Right cardiac atrium (tissue), 5 donors: ENCODE results near the gene TCAP. TPM values are rescaled to one million over a fixed set of nuclear protein-coding genes. Genes with fewer than 3 reads are reported as not detected.
A peak's percentile ranks its signal among the peaks of the same experiment; 100 is the strongest.

Source experiments
- ATAC-seq, 2 donors: fragments of 200-7000 bp; cut with Tn5 transposase; one replicate each; pipeline versions ENCODE4 v1.8.0 to v1.9.1; 2020; ENCODE audit warnings: moderate library complexity in 2 of 2, mild to moderate bottlenecking in 1 of 2
- DNase-seq, 3 donors: peaks; one replicate each; pipeline ENCODE4 v3.0.0-alpha.2; 2020
- H3K27ac ChIP-seq: one replicate; pipeline ENCODE4 v1.5.1; 2013; ENCODE audit warnings: mild to moderate bottlenecking, low read length, control low read depth, moderate library complexity
- H3K27me3 ChIP-seq: one replicate; pipeline ENCODE4 v1.6.1; 2013; ENCODE audit not compliant: control insufficient read depth, insufficient read depth
- H3K4me1 ChIP-seq: one replicate; pipeline ENCODE4 v1.6.1; 2013; ENCODE audit warnings: low read length; ENCODE audit not compliant: control insufficient read depth, insufficient read depth
- H3K4me3 ChIP-seq: one replicate; pipeline ENCODE4 v1.5.1; 2013; ENCODE audit warnings: low read length, control low read depth
- H3K9me3 ChIP-seq: one replicate; pipeline ENCODE4 v1.6.1; 2013; ENCODE audit warnings: low read length; ENCODE audit not compliant: control insufficient read depth
- WGBS: extraction: QIAGEN DNeasy Blood & Tissue Kit; methylation state at CpG from one replicate; pipeline ENCODE4 v1.1.7; 2013; 5-methylcytosine and 5-hydroxymethylcytosine counted together
- intact Hi-C, 4 donors: fragments of 100-400 bp; cut with DNase I; formaldehyde crosslinking; loops; one replicate each; pipeline versions ENCODE4 v1.11.0 to v1.14.0; 2022 to 2023
- polyA plus RNA-seq: library from polyadenylated mRNA; stranded (reverse); fragments of 200-250 nt; gene quantifications from one replicate; pipeline ENCODE4 v1.2.3, GENCODE V29; 2013
- total RNA-seq, 4 donors: library from RNA; stranded (reverse); fragmentation: NEBNext Ultra II Directional; extraction: Animal tissue kit (Norgen Biotek cat#: 25700); gene quantifications; one replicate each; pipeline ENCODE4 v1.2.1, GENCODE V29; 2021
- donor health status: healthy with polysubstance abuse.
- donor health status: DM: no; HTN: yes; CAD: no.
- donor health status: DM: no; HTN: no; CAD: no.
- donor health status: DM: no; HTN: yes; CAD: no; lungs with severe emphysema.
- donor health status: DM: yes; HTN: yes; CAD: no.

TCAP gene
- total and polyA plus RNA-seq, 5 donors, result 2,357 to 4,928 (median 3,533) TPM

GRCh38 chr17:39629898-39630297 is 35.3 kb upstream of the TCAP start:
- H3K27me3 ChIP-seq, result no peaks in the 10 kb centered on the region
- intact Hi-C loops, result loop anchor here in 1 of 4 donors (10.0 kb wide), 1 partner anchor 45 kb away; no protein-coding TSS in a partner anchor
- no peak overlapping the region for H3K4me3 ChIP-seq
- peaks cover 2% of the 10 kb centered on the region for H3K4me1 ChIP-seq
- no peak overlapping the region for H3K27ac ChIP-seq
- DNase-seq, result no peak
- H3K9me3 ChIP-seq, result no peaks in the 10 kb centered on the region
- ATAC-seq, result no peak
- WGBS, result 76% methylated on average over 12 of the region's 12 CpGs

- 42% methylated on average over 6 of the region's 6 CpGs for WGBS
- Histone ChIP-seq H3K4me3 (no peak overlapping the region), H3K4me1 (peaks cover 2% of the 10 kb centered on the region), H3K9me3 (no peaks in the 10 kb centered on the region), H3K27ac (no peak overlapping the region), H3K27me3 (no peaks in the 10 kb centered on the region)
- ATAC-seq, result no peak
- DNase-seq, result no peak
- intact Hi-C loops, result no loop called here
Measured at GRCh38 chr17:39631403-39631802, 33.7 kb upstream of the TCAP start.

- Histone ChIP-seq H3K4me3 (no peak overlapping the region), H3K9me3 (no peaks in the 10 kb centered on the region), H3K27ac (no peak overlapping the region), H3K27me3 (no peaks in the 10 kb centered on the region), H3K4me1 (peaks cover under 1% of the 10 kb centered on the region)
- DNase-seq, result no peak
- ATAC-seq, result peak in 1 of 2 donors; percentile 32
- WGBS, result 55% methylated on average over 13 of the region's 13 CpGs
- intact Hi-C loops, result no loop called here
Measured at GRCh38 chr17:39632153-39632941, 32.8 kb upstream of the TCAP start.

GRCh38 chr17:39633570-39634183 is 31.5 kb upstream of the TCAP start:
- intact Hi-C loops, result no loop called here
- Histone ChIP-seq H3K4me1 (peaks cover 5% of the 10 kb centered on the region), H3K27me3 (no peaks in the 10 kb centered on the region), H3K27ac (no peak overlapping the region), H3K4me3 (no peak overlapping the region), H3K9me3 (no peaks in the 10 kb centered on the region)
- ATAC-seq (no peak), DNase-seq (no peak)
- WGBS, result 67% methylated on average over 8 of the region's 8 CpGs

GRCh38 chr17:39634384-39634871 is 30.7 kb upstream of the TCAP start:
- WGBS, result 51% methylated on average over 2 of the region's 2 CpGs
- intact Hi-C loops, result no loop called here
- no peak for DNase-seq
- no peak for ATAC-seq
- Histone ChIP-seq H3K9me3 (no peaks in the 10 kb centered on the region), H3K4me3 (no peak overlapping the region), H3K27me3 (no peaks in the 10 kb centered on the region), H3K27ac (no peak overlapping the region), H3K4me1 (peaks cover 5% of the 10 kb centered on the region)

- Histone ChIP-seq H3K27me3 (no peaks in the 10 kb centered on the region), H3K27ac (no peak overlapping the region), H3K4me3 (no peak overlapping the region), H3K9me3 (no peaks in the 10 kb centered on the region), H3K4me1 (peaks cover 11% of the 10 kb centered on the region)
- 89% methylated on average over 8 of the region's 8 CpGs for WGBS
- no peak for ATAC-seq
- intact Hi-C loops, result no loop called here
- peak in 1 of 3 donors; percentile 71 for DNase-seq
Measured at GRCh38 chr17:39635614-39636176, 29.5 kb upstream of the TCAP start.

GRCh38 chr17:39636587-39636926 is 28.6 kb upstream of the TCAP start:
- H3K27me3 ChIP-seq, result no peaks in the 10 kb centered on the region
- H3K9me3 ChIP-seq, result no peaks in the 10 kb centered on the region
- H3K4me1 ChIP-seq, result peaks cover 16% of the 10 kb centered on the region
- H3K27ac ChIP-seq, result peak overlapping the region; percentile 80
- 22% methylated on average over 6 of the region's 6 CpGs for WGBS
- peak overlapping the region; percentile 70 for H3K4me3 ChIP-seq
- intact Hi-C loops, result no loop called here
- peak in 1 of 2 donors; percentile 1 for ATAC-seq
- DNase-seq, result no peak

- WGBS, result under 1% methylated on average over 69 of the region's 69 CpGs
- Histone ChIP-seq H3K27ac (peak within 1 kb of the TSS; percentile 80), H3K4me1 (peaks cover 16% of the 10 kb centered on the region), H3K9me3 (no peaks in the 10 kb centered on the region), H3K4me3 (peak within 1 kb of the TSS; percentile 70), H3K27me3 (no peaks in the 10 kb centered on the region)
- ATAC-seq, result peak; percentile 94 to 96
- intact Hi-C loops, result no loop called here
- DNase-seq, result peak; percentile 94 to 97 (median 97)
Measured at GRCh38 chr17:39636927-39637736, 28.0 kb upstream of the TCAP start, which contains the start of gene STARD3. TSS of gene STARD3 (plus strand) at chr17:39637144. CDS start at chr17:39653532, 16,388 bp downstream.

GRCh38 chr17:39638317-39638716 is 26.8 kb upstream of the TCAP start:
- DNase-seq, result no peak
- WGBS, result 92% methylated on average over 7 of the region's 7 CpGs
- Histone ChIP-seq H3K27me3 (no peaks in the 10 kb centered on the region), H3K9me3 (no peaks in the 10 kb centered on the region), H3K27ac (no peak overlapping the region), H3K4me1 (peaks cover 22% of the 10 kb centered on the region), H3K4me3 (no peak overlapping the region)
- intact Hi-C loops, result no loop called here
- ATAC-seq, result no peak

GRCh38 chr17:39639043-39639442 is 26.1 kb upstream of the TCAP start:
- Histone ChIP-seq H3K4me1 (peaks cover 24% of the 10 kb centered on the region), H3K27ac (no peak overlapping the region), H3K4me3 (no peak overlapping the region), H3K9me3 (no peaks in the 10 kb centered on the region), H3K27me3 (no peaks in the 10 kb centered on the region)
- ATAC-seq (no peak), DNase-seq (no peak)
- intact Hi-C loops, result no loop called here
- 75% methylated on average over 2 of the region's 2 CpGs for WGBS
